Measurements from ENCODE around the gene TMEM131.
"Not testable (repeated sequence)": the region's sequence is repeated elsewhere in the genome, so short reads cannot be mapped to it uniquely, and the experiment has no call there.

The TMEM131 gene

DNA sequence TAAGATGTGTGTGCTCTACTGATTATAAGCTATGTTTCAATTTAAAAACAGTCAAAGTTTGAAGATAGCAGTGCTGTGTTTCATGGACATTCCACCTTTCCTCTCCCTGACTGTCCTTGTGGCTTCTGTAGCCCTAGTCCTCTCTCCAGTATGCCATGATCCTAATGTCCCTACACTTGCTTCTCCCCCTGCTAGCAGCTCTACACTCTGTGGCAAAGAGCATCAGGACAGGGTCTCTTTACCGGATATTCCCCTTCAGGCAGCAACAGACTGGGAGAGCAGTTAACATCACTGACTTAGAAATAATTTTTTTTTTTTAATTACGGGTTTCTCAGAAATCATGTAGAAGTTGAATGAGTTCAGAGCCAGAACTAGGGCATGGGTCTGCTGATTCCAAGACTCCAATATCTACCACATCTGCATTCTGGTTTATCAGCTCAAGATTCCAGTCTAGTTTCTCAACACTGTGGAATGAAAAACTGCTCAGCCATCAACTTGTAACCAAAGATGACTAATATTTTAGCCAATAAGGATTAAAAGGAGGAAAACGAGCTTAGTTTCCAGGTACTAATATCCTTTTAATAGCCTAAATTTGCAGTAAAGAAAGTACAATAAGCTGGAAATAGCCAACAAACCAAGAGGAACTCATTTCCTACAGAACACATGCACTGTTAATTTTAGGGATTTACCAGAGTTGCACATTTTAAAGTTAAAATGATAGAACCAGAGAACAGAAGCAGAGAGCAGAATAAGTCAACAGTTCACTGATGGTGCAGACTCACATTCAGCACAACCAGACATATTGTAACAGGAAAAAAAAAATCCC, 45.2 kb downstream of the TMEM131 start:
- no peak for DNase-seq

DNA sequence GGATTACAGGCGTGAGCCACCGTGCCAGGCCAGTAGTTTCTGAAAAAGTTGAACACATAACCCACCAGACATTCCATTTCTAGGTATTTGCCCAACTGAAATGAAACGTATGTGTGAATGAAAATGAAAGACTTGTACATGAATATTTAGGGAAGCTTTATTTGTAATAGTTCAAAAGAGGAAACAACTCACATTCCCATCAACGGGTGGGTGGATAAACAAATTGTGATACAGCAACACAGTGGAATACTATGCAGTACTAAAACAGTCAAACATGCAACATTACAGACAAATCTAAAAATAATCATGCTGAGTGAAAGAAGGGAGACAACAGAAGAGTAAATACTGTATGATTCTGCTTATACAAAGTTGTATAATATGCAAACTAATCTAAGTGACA, 46.8 kb downstream of the TMEM131 start:
- no peak for DNase-seq

DNA sequence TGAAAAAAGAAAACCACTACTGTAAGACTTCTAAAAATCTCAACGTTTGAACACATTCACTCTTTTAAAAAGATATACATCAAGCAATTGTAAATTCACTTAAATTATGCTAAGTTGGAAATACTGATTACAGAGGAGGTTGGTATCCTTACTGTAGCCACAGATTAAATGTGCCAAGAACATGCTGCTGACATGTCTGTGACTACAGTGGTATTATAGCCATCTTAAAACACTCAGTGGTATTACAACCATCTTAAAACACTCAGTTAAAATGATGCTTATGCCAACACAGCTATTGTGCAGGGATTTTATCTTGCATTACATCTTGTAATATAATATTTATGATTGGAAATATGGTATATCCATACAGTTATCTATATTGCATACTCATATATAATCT, 50.0 kb downstream of the TMEM131 start:
- DNase-seq = no peak

DNA sequence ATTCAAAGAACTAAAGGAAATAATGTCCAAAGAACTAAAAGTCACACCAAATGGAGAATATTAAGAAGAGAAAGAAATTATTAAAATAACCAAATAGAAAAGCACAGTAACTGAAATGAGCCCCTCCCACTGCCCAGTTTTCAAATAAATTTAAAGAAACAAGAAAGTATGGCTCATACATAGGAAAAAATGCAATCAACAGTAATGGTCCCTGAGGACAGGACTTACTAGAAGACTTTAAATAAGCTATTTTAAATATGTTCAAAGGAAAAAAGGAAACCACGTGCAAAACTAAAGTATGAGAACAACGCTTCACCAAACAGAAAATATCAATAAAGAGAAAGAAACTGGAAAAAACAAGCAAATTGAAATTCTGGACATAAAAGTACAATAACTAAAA, 58.9 kb downstream of the TMEM131 start:
- no peak for DNase-seq

DNA sequence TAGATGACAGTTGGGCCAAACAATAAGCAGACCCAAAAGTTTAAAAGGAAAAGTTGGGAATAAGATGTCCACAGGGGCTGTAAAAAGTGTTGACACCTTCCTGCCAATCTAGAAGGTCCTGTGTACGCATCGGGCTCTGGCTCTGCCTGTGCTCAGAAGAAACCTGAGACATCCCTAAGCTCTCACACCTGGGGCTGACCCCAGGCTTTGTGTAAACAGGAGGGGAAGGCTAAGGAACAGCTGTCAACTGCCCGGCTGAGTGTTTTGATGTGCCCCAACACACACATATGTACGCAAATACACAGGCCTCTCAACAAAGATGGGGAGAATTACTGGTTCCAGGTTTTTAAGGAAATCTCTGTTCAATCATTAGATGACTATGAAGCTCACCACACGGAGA, 59.5 kb downstream of the TMEM131 start:
- peak; percentile 39 for DNase-seq

DNA sequence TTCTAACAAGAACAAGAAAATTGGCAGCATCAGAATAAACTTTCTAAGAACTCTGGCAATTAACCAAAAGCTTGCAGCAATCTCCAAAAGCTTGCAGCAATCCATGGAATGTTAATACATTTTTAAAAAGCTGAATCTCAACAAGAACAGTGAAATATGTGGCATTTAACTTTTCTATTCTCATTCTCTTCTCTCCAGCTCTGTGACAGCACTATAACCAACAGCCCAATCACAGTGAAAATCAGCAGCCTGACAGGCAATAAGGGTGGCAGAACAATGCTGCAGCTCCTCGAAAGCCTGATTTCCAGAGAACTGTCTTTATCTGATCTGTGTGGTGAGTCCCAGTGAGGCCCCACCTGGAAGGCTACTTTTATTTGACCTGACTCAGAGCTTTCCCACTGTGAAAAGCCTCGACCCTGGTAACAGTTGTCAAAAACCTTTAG, 60.0 kb downstream of the TMEM131 start:
- no peak for DNase-seq

DNA sequence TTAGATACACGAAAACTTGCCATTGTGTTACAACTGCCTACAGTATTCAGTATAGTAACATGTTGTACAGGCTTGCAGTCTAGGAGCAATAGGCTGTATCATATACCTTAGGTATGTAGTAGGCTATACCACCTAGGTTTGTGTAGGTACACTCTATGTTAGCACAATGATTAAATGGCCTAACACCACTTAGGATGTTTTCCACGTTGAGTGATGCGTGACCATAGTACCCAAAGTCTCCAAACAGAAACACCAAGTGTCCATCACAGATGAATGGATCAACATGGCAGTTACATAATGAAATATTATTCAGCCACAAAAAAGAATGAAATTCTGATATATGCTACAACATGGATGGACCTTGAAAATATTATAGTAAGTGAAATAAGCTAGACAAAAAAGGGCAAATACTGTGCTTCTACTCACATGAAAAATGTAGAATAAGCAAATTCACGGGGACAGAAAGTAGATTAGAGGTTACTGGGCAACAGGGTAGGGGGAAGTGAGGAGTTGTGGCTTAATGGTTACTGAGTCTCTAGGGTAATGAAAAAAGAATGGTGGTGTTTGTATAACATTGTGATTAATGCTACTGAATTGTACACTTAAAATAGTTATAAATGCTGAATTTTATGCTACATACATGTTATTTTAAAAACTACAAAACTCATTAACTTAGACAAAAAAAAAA, 62.6 kb downstream of the TMEM131 start:
- DNase-seq = no peak

DNA sequence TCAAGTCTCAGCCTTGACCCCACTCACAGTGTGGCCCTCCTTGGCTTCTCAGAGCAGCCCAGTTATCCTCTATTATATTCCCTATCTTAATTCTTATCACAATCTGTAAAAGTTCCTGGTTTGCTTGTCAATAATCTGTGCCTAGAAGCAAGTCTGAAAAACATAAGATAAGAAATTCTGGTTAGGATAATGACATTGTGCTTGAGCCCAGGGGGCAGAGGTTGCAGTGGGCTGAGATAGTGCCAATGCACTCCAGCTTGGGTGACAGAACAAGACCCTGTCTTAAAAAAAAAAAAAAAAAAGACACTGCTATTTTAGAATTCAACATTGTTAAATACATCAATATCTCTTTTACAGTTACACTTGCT, 63.9 kb downstream of the TMEM131 start:
- DNase-seq = no peak

DNA sequence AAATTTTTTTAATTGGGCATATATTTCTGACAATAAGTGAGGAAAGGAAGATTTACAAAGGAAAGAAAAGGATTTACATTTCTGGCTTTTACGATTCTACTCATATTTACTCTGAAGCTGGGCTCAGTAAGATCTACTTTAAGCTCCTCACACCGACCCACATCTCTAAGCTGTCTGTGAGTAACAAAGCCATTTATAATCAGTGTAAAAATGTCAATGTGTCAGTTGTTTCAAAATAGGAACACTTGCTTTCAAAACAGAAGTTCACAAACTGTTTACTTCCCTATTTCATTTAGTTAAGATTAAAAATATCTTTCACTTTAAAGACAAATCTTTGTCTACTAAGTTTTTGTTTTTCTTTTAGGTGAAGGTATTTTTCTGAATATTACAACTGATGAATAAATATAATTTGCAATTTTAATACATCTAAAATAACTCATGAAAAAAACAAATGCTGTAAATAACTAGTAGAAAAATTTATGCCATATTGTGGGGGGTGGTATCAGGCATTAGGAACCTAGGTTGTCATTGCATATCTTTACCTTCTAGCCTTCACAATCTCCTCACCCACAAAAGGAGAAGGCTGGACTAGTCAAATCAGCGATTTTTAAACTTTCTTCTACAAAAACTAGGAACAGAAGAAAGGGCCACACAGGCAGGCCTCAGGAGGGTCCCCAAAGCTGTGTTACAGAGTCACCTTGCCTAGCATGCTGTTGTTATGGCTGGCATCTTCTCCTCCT, 64.5 kb downstream of the TMEM131 start:
- DNase-seq = no peak

DNA sequence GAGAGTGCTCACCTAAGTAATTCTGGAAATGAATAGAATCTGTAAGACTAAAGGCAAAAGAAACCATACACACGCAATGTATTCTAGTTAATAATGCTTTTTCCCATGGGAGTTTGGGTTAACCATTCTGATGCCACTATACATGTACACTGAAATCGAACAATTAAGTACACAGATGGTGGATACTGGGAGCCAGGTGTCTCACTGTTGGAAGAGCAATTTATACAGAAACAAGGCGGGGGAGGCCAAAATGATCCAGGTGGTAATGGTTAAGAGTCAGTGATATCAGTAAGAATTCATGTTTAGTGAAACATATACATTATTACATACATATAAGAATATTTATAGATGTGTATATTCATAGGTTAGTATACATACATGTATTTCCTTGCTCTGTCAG, 67.2 kb downstream of the TMEM131 start:
- no peak for DNase-seq

DNA sequence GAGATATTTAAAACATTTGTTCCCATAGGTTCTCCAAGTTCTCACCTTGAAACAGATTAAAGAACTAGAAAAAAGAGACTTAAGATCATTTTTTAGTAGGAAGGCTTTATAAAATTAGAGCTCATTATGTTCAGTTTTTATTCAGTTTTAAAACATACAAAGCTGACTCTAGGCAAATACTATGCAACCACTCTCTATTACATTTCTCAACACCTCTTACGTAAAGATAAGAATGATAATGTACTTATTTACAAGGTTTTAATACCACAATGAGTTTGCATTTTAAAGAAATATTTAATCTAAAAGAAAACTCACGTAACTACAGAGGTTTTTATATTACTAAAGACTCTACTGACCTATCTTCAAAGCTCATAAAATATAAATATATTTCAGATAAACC, 68.8 kb downstream of the TMEM131 start:
- no peak for DNase-seq

DNA sequence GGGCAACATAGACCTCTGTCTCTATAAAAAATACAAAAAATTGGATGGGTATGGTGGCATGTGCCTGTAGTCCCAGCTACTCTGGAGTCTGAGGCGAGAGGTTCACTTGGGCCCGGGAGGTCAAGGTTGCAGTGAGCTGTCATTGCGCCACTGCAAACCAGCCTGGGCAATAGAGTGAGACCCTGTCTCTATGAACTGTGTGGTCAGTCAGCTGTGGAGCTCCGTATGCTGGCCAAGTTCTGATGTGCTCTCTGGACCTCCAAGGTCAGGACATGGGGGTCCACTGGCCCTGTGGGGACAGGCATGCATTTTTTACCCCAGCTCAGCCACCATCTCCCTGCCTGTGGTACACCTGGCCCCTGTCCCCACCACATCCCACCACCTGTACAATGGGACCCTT, 71.6 kb downstream of the TMEM131 start:
- no peak for DNase-seq

DNA sequence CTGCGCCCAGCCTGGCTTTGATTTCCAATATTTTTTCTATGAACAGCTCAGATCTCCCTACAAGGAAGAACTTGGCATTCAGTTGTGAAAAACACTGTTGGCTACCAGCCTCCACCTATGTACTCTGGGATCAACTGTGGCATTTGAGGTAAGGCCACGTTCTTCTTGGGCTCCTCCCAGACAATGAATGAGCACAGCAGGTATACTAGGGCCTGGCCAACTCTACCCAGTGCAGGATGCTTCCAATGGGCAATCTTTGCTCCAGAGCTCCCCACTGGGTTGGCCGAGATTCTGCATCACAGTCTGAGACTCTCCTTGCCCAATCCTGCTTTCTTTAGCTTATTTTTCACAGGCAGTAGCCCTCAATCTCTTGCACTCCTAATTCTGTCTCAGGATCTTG, 75.9 kb downstream of the TMEM131 start:
- DNase-seq = no peak

DNA sequence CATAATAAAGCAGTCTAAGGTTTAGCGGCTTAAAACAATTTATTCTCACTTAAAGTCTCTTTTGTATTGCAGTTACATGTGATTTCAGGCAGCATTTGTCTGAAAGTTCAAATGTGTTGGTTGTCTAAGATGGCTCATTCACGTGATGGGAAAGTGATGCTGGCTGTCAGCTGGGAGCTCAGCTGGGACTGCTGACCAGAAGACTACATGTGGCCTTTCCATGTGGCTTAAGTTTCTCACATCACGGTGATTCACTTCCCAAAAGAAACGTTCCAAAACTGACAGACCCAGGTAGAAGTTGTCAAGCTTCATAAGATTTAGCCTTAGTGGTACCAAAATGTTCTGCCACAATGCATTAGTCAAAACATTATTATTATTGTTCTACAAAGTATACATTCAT, 76.9 kb downstream of the TMEM131 start:
- no peak for DNase-seq

DNA sequence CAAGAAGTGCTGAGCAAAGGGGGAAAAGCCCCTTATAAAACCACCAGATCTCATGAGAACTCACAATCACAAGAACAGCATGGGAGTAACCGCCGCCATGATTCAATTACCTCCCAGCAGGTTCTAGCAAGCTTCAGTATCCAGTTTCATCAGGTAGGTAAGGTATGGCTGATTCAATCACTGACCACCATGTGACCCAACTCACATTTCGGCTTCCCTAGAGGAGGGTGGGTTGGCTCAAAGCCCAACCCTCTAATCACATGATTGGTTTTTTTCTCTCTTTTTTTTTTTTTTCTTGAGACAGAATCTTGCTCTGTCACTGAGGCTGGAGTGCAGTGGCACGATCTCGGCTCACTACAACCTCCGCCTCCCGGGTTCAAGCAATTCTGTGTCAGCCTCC, 78.1 kb downstream of the TMEM131 start:
- not testable (repeated sequence) for DNase-seq

DNA sequence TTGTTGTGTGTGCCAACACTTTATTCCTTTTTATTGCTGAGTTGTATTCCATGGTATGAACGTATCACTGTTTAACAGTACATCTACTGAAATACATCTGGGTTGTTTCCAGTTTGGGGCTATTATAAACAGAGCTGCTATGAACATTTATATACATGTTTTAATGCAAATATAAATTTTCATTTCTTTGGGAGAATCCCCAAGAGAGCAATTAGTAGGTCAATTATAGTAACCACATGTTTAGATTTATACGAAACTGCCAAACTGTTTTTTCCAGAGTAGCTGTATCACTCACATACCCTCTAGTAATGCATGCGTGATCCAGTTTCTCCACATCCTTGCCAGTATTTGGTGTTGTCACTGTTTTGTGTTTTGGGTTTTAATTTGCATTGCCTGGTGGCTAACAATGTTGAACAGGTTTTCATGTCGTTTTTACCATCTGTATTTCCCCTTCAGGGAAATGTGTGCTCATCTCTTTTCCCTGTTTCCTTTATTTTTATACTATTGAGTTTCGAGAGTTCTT, 81.0 kb downstream of the TMEM131 start:
- DNase-seq = no peak

DNA sequence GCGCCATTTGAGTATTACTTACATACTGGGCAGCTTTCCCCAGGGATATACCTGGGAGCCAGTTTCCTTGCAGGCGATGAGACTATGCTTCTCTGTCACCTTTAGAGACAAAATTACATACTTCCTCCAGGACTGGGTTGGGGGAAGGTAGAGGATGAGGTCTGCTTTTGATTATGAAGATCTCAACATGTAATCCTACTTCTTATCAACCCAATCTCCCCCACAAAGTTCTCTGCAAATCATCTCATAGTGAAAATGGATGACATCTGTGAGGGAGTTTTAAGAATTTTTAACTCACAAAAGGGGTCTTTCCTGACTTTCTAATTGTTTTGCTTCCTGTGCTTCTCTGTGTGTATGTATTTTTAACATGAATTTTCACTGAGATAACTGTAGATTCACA, 81.9 kb downstream of the TMEM131 start:
- DNase-seq = no peak

DNA sequence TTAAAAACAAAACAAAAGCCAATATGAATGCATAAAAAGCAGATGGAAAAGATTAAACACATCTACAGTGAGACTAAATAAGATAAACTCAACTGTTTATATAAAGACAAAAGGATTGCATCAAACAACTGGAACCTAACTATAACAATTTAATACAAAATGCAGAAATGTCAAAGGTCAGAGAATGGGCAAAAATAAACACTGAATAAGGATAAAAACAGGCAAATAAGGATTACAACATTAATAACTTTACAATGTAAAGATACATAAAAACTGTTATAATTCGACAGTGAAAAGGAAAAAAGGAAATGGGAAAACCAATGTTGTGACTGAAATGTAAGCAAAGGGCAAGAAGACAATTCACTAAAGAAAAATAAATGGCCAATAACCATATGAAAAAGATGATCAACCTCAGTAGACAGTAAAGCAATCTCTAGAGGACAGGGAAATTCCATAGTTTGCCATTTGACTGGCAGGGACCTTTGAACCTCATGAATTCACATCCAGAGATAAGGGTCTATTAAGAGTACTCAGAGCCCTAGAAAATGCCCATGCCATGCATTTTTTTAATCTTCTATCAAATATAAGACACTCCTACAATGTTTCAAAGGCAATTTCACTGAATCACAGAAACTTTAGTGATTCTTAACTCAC, 83.7 kb downstream of the TMEM131 start:
- no peak for DNase-seq

DNA sequence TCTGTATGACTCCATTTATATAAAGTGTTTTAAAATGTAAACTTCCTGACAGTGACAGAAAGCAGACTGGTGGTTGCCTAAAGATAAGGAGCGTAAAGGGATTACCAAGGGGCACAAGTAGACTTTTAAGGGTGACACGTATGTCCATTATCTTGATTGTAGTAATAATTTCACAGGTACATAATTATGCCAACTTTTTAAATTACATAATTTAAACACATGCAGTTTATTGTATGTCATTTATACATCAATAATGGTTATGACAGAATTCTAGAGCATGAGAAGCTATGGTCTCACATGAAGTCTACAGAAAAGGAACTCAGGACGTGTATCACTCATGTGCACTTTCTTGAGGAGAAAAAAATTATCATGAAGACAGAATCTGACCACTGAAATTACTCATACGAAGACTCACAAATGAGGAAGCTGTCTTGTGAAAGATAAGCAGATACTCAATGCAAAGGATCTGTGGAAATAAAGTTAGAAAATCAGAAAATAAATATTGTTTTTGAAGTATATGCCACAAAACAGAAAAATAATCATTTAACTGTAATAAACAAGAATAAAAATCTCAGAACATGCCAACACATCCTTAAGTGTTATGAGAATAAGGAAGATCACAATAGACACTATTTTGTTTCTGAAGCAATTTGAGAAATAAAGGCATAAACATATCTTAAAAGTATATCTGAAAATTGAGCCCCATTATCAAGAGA, 84.4 kb downstream of the TMEM131 start:
- DNase-seq = no peak

DNA sequence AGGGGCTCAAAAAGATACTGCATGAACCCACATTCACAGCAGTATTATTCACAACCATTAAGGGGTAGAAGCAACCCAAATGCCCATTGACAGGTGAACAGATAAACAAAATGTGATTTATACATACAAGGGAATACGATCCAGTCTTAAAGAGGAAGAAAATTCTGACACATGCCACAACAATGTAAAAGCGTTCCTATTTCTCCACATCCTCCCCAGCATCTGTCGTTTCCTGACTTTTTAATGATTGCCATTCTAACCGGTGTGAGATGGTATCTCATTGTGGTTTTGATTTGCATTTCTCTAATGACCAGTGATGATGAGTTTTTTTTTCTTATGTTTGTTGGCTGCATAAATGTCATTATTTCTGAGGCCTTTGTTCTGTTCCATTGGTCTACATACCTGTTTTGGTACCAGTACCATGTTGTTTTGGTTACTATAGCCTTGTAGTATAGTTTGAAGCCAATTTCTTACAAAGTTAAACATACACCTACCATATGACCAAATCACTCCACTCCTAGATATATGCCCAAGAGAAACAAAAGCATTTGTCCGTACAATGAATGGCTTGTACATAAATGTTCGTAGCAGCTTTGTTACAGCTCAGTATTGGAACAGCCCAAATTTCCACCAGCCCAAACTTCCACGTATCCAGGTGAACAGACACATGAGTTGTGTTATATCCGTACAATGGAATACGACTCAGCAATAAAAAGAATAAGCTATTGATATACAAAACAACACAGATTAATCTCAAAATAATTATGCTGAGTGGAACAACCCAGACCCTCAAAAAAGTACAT, 85.1 kb downstream of the TMEM131 start:
- no peak for DNase-seq

DNA sequence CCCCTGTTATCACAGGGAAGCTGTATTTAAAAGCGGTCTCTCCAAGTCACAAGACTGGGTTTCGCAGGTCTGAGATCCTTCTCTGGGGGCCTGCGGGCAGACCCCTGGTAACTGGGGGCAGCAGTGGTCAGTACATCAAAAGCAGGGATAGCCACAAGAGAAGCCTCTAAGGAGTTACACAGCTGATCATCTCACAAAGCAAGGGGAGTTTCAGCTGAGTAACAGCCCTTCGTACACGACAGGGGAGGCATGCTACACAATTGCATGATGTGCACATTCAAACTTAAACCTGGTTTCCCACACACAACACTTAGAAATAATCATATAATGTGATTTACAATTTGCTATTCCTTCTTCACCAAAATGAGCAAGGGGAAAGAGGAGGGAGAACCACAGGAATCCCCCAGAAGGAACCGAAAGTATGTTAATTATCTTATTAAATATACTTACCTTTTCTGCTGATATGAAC, 87.5 kb downstream of the TMEM131 start:
- DNase-seq = no peak
